Measurements from ENCODE around the gene CPLX4.

The CPLX4 gene

DNA sequence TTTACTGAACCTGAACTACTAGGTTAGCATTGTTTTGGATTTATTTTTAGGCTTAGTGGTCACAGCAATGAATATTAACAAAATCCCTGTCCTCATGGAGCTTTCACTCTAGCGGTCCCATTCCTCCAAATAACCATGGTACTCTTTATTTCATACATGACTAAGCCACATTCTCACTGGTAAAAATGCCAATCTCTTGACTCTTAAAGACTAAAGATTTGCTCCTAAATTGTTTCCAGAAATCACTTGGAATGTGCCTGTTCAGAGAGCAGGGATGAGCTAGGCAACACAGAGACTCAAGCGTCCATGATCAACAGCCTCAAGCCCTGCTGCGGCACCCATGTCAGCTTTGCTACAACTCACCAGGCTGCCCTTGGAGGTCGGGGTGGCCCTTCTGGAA, 27.1 kb upstream of the CPLX4 start:
- Histone ChIP-seq H3K4me3 (ENCODE audit: low read depth, low read length, poor library complexity, severe bottlenecking) (no peak overlapping the region), H3F3A (ENCODE audit: insufficient read depth, low read length) (no peaks in the 10 kb centered on the region), H4K20me1 (ENCODE audit: insufficient read depth, low read length) (no peaks in the 10 kb centered on the region), H3K4me2 (ENCODE audit: low read length) (no peak overlapping the region), H3K9me3 (ENCODE audit: low read length) (no peaks in the 10 kb centered on the region), H2AFZ (ENCODE audit: low read length) (no peak overlapping the region), H3K9me2 (ENCODE audit: low read depth, low read length) (no peaks in the 10 kb centered on the region), H3K27me3 (ENCODE audit: insufficient read depth, low read length) (no peaks in the 10 kb centered on the region), H3K27ac (ENCODE audit: low read depth, low read length, poor library complexity, severe bottlenecking) (no peak overlapping the region), H3K36me3 (ENCODE audit: insufficient read depth, low read length) (peaks cover 94% of the 10 kb centered on the region), H3K79me2 (ENCODE audit: insufficient read depth, low read length) (0 out of 2 replicates have a peak, but pooled peaks cover 4% of the 10 kb centered on the region), H3K4me1 (ENCODE audit: insufficient read depth, low read length, severe bottlenecking) (no peaks in the 10 kb centered on the region), H3K9ac (ENCODE audit: low read length) (no peak overlapping the region)
- TF ChIP-seq EZH2 (IDR thresholded peaks at IDR 0.05; ENCODE audit: borderline replicate concordance, low read length), result no peak
- TF ChIP-seq, protein P1, sequence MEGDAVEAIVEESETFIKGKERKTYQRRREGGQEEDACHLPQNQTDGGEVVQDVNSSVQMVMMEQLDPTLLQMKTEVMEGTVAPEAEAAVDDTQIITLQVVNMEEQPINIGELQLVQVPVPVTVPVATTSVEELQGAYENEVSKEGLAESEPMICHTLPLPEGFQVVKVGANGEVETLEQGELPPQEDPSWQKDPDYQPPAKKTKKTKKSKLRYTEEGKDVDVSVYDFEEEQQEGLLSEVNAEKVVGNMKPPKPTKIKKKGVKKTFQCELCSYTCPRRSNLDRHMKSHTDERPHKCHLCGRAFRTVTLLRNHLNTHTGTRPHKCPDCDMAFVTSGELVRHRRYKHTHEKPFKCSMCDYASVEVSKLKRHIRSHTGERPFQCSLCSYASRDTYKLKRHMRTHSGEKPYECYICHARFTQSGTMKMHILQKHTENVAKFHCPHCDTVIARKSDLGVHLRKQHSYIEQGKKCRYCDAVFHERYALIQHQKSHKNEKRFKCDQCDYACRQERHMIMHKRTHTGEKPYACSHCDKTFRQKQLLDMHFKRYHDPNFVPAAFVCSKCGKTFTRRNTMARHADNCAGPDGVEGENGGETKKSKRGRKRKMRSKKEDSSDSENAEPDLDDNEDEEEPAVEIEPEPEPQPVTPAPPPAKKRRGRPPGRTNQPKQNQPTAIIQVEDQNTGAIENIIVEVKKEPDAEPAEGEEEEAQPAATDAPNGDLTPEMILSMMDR (IDR thresholded peaks at IDR 0.05; ENCODE audit: low read length), result no peak

- H2AFZ ChIP-seq (ENCODE audit: low read length), result no peak overlapping the region
- H3F3A ChIP-seq (ENCODE audit: insufficient read depth, low read length), result no peaks in the 10 kb centered on the region
- no peak overlapping the region for H3K27ac ChIP-seq (ENCODE audit: low read depth, low read length, poor library complexity, severe bottlenecking)
- H3K4me2 ChIP-seq (ENCODE audit: low read length), result no peak overlapping the region
- no peak overlapping the region for H3K9ac ChIP-seq (ENCODE audit: low read length)
- H3K9me2 ChIP-seq (ENCODE audit: low read depth, low read length), result no peaks in the 10 kb centered on the region
- no peak overlapping the region for H3K4me3 ChIP-seq (ENCODE audit: low read depth, low read length, poor library complexity, severe bottlenecking)
- H3K27me3 ChIP-seq (ENCODE audit: insufficient read depth, low read length), result no peaks in the 10 kb centered on the region
- no peaks in the 10 kb centered on the region for H4K20me1 ChIP-seq (ENCODE audit: insufficient read depth, low read length)
- no peaks in the 10 kb centered on the region for H3K4me1 ChIP-seq (ENCODE audit: insufficient read depth, low read length, severe bottlenecking)
- H3K36me3 ChIP-seq (ENCODE audit: insufficient read depth, low read length), result peaks cover 100% of the 10 kb centered on the region
- H3K9me3 ChIP-seq (ENCODE audit: low read length), result no peaks in the 10 kb centered on the region
- no peak for TF ChIP-seq EZH2 (IDR thresholded peaks at IDR 0.05; ENCODE audit: borderline replicate concordance, low read length)
- TF ChIP-seq, protein P1 (IDR thresholded peaks at IDR 0.05; ENCODE audit: low read length), result no peak
- H3K79me2 ChIP-seq (ENCODE audit: insufficient read depth, low read length), result 0 out of 2 replicates have a peak, but pooled peaks cover 4% of the 10 kb centered on the region
These were observed 26.5 kb upstream of the CPLX4 start for GRCh38 chr18:59344996-59345395.

DNA sequence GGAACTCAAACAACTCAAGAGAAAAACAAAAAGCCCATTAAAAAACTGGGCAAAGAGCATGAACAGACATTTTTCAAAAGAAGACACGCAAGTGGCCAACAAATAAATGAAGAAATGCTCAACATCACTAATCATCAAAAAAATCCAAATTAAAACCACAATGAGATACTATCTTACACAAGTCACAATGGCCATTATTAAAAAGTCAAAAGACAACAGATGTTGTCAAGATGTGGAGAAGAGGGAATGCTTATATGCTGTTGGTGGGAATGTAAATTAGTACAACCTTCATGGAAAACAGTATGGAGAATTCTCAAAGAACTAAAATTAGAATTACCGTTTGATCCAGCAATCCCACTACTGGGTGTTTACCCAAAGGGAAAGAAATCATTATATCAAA, 25.5 kb upstream of the CPLX4 start:
- Histone ChIP-seq H3K27ac (ENCODE audit: low read depth, low read length, poor library complexity, severe bottlenecking) (no peak overlapping the region), H3K4me2 (ENCODE audit: low read length) (no peak overlapping the region), H2AFZ (ENCODE audit: low read length) (no peak overlapping the region), H3K4me1 (ENCODE audit: insufficient read depth, low read length, severe bottlenecking) (no peaks in the 10 kb centered on the region), H3K9me3 (ENCODE audit: low read length) (no peaks in the 10 kb centered on the region), H4K20me1 (ENCODE audit: insufficient read depth, low read length) (no peaks in the 10 kb centered on the region), H3K4me3 (ENCODE audit: low read depth, low read length, poor library complexity, severe bottlenecking) (no peak overlapping the region), H3K36me3 (ENCODE audit: insufficient read depth, low read length) (peaks cover 99% of the 10 kb centered on the region), H3F3A (ENCODE audit: insufficient read depth, low read length) (no peaks in the 10 kb centered on the region), H3K9me2 (ENCODE audit: low read depth, low read length) (no peaks in the 10 kb centered on the region), H3K9ac (ENCODE audit: low read length) (no peak overlapping the region), H3K27me3 (ENCODE audit: insufficient read depth, low read length) (no peaks in the 10 kb centered on the region), H3K79me2 (ENCODE audit: insufficient read depth, low read length) (0 out of 2 replicates have a peak, but pooled peaks cover 4% of the 10 kb centered on the region)
- TF ChIP-seq, protein P1 (IDR thresholded peaks at IDR 0.05; ENCODE audit: low read length), result no peak
- TF ChIP-seq EZH2 (IDR thresholded peaks at IDR 0.05; ENCODE audit: borderline replicate concordance, low read length), result no peak
